GM15510 (cell line): ENCODE data around the gene NADK.

Source experiments
- POLR2A ChIP-seq: IDR thresholded peaks from 3 replicates; pipeline ENCODE4 v1.6.1; 2011; ENCODE audit warnings: borderline replicate concordance; ENCODE audit not compliant: insufficient read length; ENCODE audit errors: extremely low read depth

NADK gene

DNA sequence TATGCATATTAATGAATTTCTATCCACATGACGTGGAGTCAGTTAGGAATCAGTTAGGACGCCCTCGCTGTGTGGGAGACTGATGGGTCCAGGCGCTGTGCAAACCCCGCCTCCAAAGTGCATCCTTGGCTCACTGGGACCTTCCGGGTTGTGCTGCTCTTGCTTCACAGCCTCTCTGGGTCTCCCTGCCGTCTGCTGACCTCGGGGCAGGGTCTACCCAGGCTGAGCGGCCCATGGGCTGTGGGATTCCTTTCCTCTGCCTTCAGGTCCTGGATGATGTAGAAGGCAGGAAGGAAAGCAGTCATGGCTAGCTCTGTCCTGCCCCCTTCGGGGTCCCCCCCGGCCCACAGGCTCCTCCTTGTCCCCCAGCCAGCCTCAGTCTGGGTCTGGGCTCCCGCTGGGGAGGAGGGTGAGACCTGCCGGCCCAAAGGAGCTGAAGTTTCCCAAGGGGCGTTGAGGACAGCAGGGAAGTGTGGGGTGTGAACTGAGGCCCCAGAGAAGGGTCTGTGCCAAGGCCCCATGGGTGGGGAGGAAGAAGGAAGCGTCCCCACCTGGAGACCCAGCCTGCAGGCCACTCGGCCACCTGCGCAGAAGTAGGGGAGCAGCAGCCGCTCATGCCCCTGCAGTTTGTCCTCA is 29.5 kb downstream of the NADK start:
- TF ChIP-seq POLR2A, result no peak

GRCh38 chr1:1732381-1732780 is 45.9 kb downstream of the NADK start:
- no peak for TF ChIP-seq POLR2A

GRCh38 chr1:1730870-1731269 is 47.4 kb downstream of the NADK start:
- TF ChIP-seq POLR2A, result no peak

DNA sequence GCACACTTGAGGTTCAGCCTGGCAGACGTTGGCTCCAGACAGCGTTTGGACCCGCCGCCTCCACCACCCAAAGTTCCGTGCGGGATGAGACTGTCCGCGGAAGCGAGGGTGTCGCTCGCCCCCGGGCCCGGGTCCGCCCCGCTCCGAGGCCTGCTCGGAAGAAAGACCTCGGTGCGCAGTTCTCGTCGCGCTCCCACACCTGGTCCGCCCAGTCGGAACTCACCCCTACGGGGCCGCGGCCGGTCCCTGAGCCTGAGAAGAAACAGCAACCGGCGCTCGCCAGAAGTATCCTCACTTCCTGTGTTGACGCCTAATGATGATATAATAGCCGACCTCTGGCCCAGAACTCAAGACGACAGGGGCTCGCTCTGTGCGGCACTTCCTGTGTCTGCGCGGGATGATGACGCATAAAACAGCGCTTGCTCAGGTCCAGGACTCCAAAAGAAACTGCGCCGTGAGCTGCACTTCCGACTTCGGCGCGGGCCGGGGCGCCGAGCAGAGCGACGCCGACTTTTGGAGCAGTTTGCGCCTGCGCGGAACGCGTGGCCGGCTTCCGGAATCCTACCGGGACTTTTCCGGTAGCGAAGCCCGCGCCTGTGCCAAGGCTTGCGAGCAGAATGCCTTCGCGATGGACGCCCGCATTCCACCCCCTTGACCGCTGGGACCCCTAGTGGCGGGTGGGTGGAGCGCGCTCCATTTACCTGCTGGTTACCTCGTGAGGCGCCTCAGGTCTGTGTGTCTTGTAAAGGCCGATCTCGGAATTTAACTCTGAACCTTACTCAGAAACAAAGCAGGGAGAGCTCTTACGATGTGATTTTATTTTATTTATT is 54.0 kb downstream of the NADK start, which contains the start of gene CDK11A:
TSS of gene CDK11A (minus strand) at position 323 of the 830 bp plus-strand sequence. CDS start 1,539 bp downstream, outside the sequence.
- peak; percentile 51 for TF ChIP-seq POLR2A

DNA sequence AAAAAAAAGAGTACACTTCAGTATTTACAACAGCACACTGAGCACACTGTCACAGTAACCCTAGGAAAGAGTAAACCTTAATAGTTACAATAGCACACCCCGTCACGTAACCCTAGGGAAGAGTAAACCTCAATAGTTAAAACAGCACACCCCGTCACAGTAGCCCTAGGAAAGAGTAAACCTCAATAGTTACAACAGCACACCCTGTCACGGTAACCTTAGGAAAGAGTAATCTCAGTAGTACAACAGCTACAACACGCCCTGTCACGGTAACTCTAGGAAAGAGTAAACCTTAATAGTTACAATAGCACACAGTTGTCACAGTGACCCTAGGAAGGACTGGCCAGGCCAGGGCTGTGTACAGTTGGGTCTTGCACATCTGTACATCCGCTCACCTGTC is 57.1 kb downstream of the NADK start:
- no peak for TF ChIP-seq POLR2A

GRCh38 chr1:1703796-1704195 is 74.5 kb downstream of the NADK start:
- no peak for TF ChIP-seq POLR2A
